PC-3 (cell line): ENCODE results near the gene NEDD4L. TPM values are rescaled to one million over a fixed set of nuclear protein-coding genes. Genes with fewer than 3 reads are reported as not detected.

Experiments used
- ATAC-seq: fragments of 200-7000 bp; cut with Tn5 transposase; 2 replicates; pipeline ENCODE4 v1.9.1; 2020; ENCODE audit warnings: mild to moderate bottlenecking, moderate library complexity
- BruUV-seq: library from RNA; stranded (reverse); fragments of 400-500 nt; replicated peaks from 2 replicates; lab custom pipeline; 2021; lab: Mats Ljungman, UMichigan
- CTCF ChIA-PET: fragments of 300-600 bp; sonication (Branson Sonifier 250); formaldehyde crosslinking; loops from one replicate; lab custom pipeline; 2022; ENCODE audit warnings: antibody characterized with exemption; lab: Charles Lee
- POLR2A ChIA-PET: fragments of 300-600 bp; sonication (Branson Sonifier 250); formaldehyde crosslinking; loops from one replicate; lab custom pipeline; 2022; ENCODE audit warnings: antibody characterized with exemption; ENCODE audit not compliant: unreplicated experiment; lab: Charles Lee
- DNase-seq: peaks from one replicate; pipeline ENCODE4 v3.0.0-alpha.2; 2015
- H2AFZ ChIP-seq: fragments of 300-600 bp; sonication (generic); 2 replicates; pipeline ENCODE4 v1.6.0; 2016; ENCODE audit warnings: antibody characterized with exemption, low read length
- H3F3A ChIP-seq: fragments of 300-600 bp; sonication (generic); one replicate; pipeline ENCODE4 v1.6.0; 2017; ENCODE audit warnings: antibody characterized with exemption, low read length, control low read depth, mild to moderate bottlenecking; ENCODE audit not compliant: unreplicated experiment
- H3K27ac ChIP-seq: fragments of 300-600 bp; sonication (generic); 2 replicates; pipeline ENCODE4 v1.5.1; 2016; ENCODE audit warnings: mild to moderate bottlenecking, low read length
- H3K27me3 ChIP-seq: fragments of 300-600 bp; sonication (generic); 2 replicates; pipeline ENCODE4 v1.6.1; 2016; ENCODE audit warnings: low read length, mixed read lengths
- H3K36me3 ChIP-seq: fragments of 300-600 bp; sonication (generic); 2 replicates; pipeline ENCODE4 v1.6.1; 2016; ENCODE audit warnings: low read depth, mixed run types, low read length, mixed read lengths
- H3K4me1 ChIP-seq: fragments of 300-600 bp; sonication (generic); 2 replicates; pipeline ENCODE4 v1.5.1; 2016; ENCODE audit warnings: low read length; ENCODE audit not compliant: insufficient read depth
- H3K4me2 ChIP-seq: fragments of 300-600 bp; sonication (generic); 2 replicates; pipeline ENCODE4 v1.6.0; 2016; ENCODE audit warnings: low read length
- H3K4me3 ChIP-seq: fragments of 300-600 bp; sonication (generic); 2 replicates; pipeline ENCODE4 v1.5.1; 2016; ENCODE audit warnings: mild to moderate bottlenecking, low read length, mixed read lengths
- H3K79me2 ChIP-seq: fragments of 300-600 bp; sonication (generic); 2 replicates; pipeline ENCODE4 v1.6.1; 2017; ENCODE audit warnings: low read length, mixed read lengths
- H3K9ac ChIP-seq: fragments of 300-600 bp; sonication (generic); 2 replicates; pipeline ENCODE4 v1.6.0; 2016; ENCODE audit warnings: mild to moderate bottlenecking, low read length
- H3K9me2 ChIP-seq: fragments of 300-600 bp; sonication (generic); replicated peaks from 2 replicates; pipeline ENCODE4 v1.6.1; 2016; ENCODE audit warnings: mixed run types, low read length, mixed read lengths
- H3K9me3 ChIP-seq: fragments of 300-600 bp; sonication (generic); 2 replicates; pipeline ENCODE4 v1.6.1; 2016; ENCODE audit warnings: low read length, mixed read lengths
- H4K20me1 ChIP-seq: fragments of 300-600 bp; sonication (generic); 2 replicates; pipeline ENCODE4 v1.6.1; 2016; ENCODE audit warnings: low read length, mixed read lengths
- EZH2 ChIP-seq: fragments of 300-600 bp; sonication (generic); IDR thresholded peaks from one replicate; pipeline ENCODE4 v1.6.1; 2017; ENCODE audit warnings: antibody characterized with exemption, mild to moderate bottlenecking, low read length; ENCODE audit not compliant: unreplicated experiment
- EZH2phosphoT487 ChIP-seq: fragments of 300-600 bp; sonication (generic); IDR thresholded peaks from 2 replicates; pipeline ENCODE4 v1.6.1; 2018; ENCODE audit warnings: mild to moderate bottlenecking, antibody characterized with exemption, low read length, borderline replicate concordance
- intact Hi-C: fragments of 100-400 bp; cut with micrococcal nuclease; formaldehyde crosslinking; loops from 2 replicates; pipeline ENCODE4 v1.9.0; 2023
- total RNA-seq: library from RNA; depleted of rRNA; stranded (reverse); fragments of >200 nt; gene quantifications from 2 replicates; pipeline ENCODE4 v1.2.3, GENCODE V29; 2014
- TF ChIP-seq, protein P1 (sequence below): fragments of 300-600 bp; sonication (generic); conservative IDR thresholded peaks from 2 replicates; pipeline ENCODE4 v1.5.1; 2017; ENCODE audit warnings: antibody characterized with exemption, low read depth, mild to moderate bottlenecking, low read length

NEDD4L gene
- total RNA-seq, 1 experiment from 2014 or later: 105 TPM

- no peak overlapping the region for H3K4me2 ChIP-seq
- H3F3A ChIP-seq: no peaks in the 10 kb centered on the region
- DNase-seq: no peak
- H3K27ac ChIP-seq: no peak overlapping the region
- peaks cover 6% of the 10 kb centered on the region for H3K36me3 ChIP-seq
- no peak overlapping the region for H3K4me3 ChIP-seq
- no peaks in the 10 kb centered on the region for H3K9me2 ChIP-seq
- H3K79me2 ChIP-seq: peaks cover 39% of the 10 kb centered on the region
- intact Hi-C loops: loop anchor here (10.0 kb wide), 1 partner anchor 494 kb away; no protein-coding TSS in a partner anchor
- no peak overlapping the region for H2AFZ ChIP-seq
- ChIA-PET CTCF (no interaction called here), POLR2A (no interaction called here)
- no peaks in the 10 kb centered on the region for H3K4me1 ChIP-seq
- no peak for TF ChIP-seq EZH2phosphoT487
- TF ChIP-seq EZH2: no peak
- TF ChIP-seq, protein P1, sequence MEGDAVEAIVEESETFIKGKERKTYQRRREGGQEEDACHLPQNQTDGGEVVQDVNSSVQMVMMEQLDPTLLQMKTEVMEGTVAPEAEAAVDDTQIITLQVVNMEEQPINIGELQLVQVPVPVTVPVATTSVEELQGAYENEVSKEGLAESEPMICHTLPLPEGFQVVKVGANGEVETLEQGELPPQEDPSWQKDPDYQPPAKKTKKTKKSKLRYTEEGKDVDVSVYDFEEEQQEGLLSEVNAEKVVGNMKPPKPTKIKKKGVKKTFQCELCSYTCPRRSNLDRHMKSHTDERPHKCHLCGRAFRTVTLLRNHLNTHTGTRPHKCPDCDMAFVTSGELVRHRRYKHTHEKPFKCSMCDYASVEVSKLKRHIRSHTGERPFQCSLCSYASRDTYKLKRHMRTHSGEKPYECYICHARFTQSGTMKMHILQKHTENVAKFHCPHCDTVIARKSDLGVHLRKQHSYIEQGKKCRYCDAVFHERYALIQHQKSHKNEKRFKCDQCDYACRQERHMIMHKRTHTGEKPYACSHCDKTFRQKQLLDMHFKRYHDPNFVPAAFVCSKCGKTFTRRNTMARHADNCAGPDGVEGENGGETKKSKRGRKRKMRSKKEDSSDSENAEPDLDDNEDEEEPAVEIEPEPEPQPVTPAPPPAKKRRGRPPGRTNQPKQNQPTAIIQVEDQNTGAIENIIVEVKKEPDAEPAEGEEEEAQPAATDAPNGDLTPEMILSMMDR: no peak
- no peaks in the 10 kb centered on the region for H3K27me3 ChIP-seq
- no peak overlapping the region for H3K9ac ChIP-seq
- ATAC-seq: no peak
- no peaks in the 10 kb centered on the region for H4K20me1 ChIP-seq
- BruUV-seq: no TSS peak
- no peaks in the 10 kb centered on the region for H3K9me3 ChIP-seq
Measured at GRCh38 chr18:58128381-58129374, 84.7 kb downstream of the NEDD4L start.

GRCh38 chr18:58132595-58133261, 88.7 kb downstream of the NEDD4L start:
- POLR2A ChIA-PET: no interaction called here
- Histone ChIP-seq H3K9ac (no peak overlapping the region), H3K4me1 (peaks cover 21% of the 10 kb centered on the region), H2AFZ (no peak overlapping the region), H3K79me2 (peaks cover 65% of the 10 kb centered on the region), H3K9me2 (no peaks in the 10 kb centered on the region), H4K20me1 (no peaks in the 10 kb centered on the region), H3K27ac (no peak overlapping the region), H3F3A (no peaks in the 10 kb centered on the region), H3K27me3 (no peaks in the 10 kb centered on the region), H3K9me3 (no peaks in the 10 kb centered on the region), H3K36me3 (peaks cover 6% of the 10 kb centered on the region), H3K4me3 (no peak overlapping the region), H3K4me2 (no peak overlapping the region)
- intact Hi-C loops: no loop called here
- ATAC-seq (no peak), DNase-seq (no peak)
- BruUV-seq: no TSS peak
- TF ChIP-seq, protein P1: no peak
- no peak for TF ChIP-seq EZH2
- TF ChIP-seq EZH2phosphoT487: no peak
- CTCF ChIA-PET: no interaction called here
